ENCODE data around the gene CORO2A. TPM values are rescaled to one million over a fixed set of nuclear protein-coding genes. Genes with fewer than 3 reads are reported as not detected.
"Not testable (repeated sequence)": the region's sequence is repeated elsewhere in the genome, so short reads cannot be mapped to it uniquely, and the experiment has no call there.

CORO2A gene
- total and polyA plus RNA-seq, 7 donors: 0.09 to 0.30 (median 0.12) TPM

- Histone ChIP-seq H3K27me3 (ENCODE audit: insufficient read depth in 3 of 3, low read length in 2 of 3) (no peaks in the 10 kb centered on the region), H3K27ac (no peak overlapping the region), H3K36me3 (ENCODE audit: insufficient read depth in 1 of 2, low read depth in 1 of 2) (no peaks in the 10 kb centered on the region), H3K4me3 (no peak overlapping the region), H3K4me1 (no peaks in the 10 kb centered on the region), H3K9me3 (no peaks in the 10 kb centered on the region)
- TF ChIP-seq CTCF (IDR thresholded peaks at IDR 0.05): no peak
- DNase-seq: no peak
- intact Hi-C loops (cut with DNase I): loop anchor here in 1 of 2 donors (10.0 kb wide), 1 partner anchor 57 kb away; no protein-coding TSS in a partner anchor
- ATAC-seq: no peak
- WGBS, 3 donors: 58 to 71% (median 68%) methylated on average over 9 of the region's 9 CpGs
Measured at GRCh38 chr9:98132158-98132557, 60.3 kb downstream of the CORO2A start.

- no peak overlapping the region for H3K27ac ChIP-seq
- intact Hi-C loops (cut with DNase I): loop anchor here in 1 of 2 donors (10.0 kb wide), 1 partner anchor 56 kb away; no protein-coding TSS in a partner anchor
- no peak overlapping the region for H3K4me3 ChIP-seq
- TF ChIP-seq CTCF (IDR thresholded peaks at IDR 0.05): no peak
- H3K4me1 ChIP-seq: no peaks in the 10 kb centered on the region
- ATAC-seq (no peak), DNase-seq (no peak)
- no peaks in the 10 kb centered on the region for H3K27me3 ChIP-seq (ENCODE audit: insufficient read depth in 3 of 3, low read length in 2 of 3)
- 82 to 84% (median 83%) methylated on average over 13 of the region's 13 CpGs for WGBS, 3 donors
- H3K9me3 ChIP-seq: no peaks in the 10 kb centered on the region
- no peaks in the 10 kb centered on the region for H3K36me3 ChIP-seq (ENCODE audit: insufficient read depth in 1 of 2, low read depth in 1 of 2)
Measured at GRCh38 chr9:98130576-98131228, 61.7 kb downstream of the CORO2A start.

GRCh38 chr9:98130060-98130459, 62.4 kb downstream of the CORO2A start:
- H3K4me1 ChIP-seq; H3K4me3 ChIP-seq; H3K27me3 ChIP-seq (ENCODE audit: insufficient read depth in 3 of 3, low read length in 2 of 3); H3K27ac ChIP-seq; H3K36me3 ChIP-seq (ENCODE audit: insufficient read depth in 1 of 2, low read depth in 1 of 2); DNase-seq; ATAC-seq; H3K9me3 ChIP-seq: not testable (repeated sequence)
- intact Hi-C loops (cut with DNase I): loop anchor here in 1 of 2 donors (10.0 kb wide), 1 partner anchor 55 kb away; no protein-coding TSS in a partner anchor
- WGBS, 3 donors: 88 to 93% (median 88%) methylated on average over 4 of the region's 4 CpGs

GRCh38 chr9:98129451-98129881, 63.0 kb downstream of the CORO2A start:
- TF ChIP-seq CTCF (IDR thresholded peaks at IDR 0.05): no peak
- no peaks in the 10 kb centered on the region for H3K4me1 ChIP-seq
- ATAC-seq: peak in 1 of 4 donors; percentile 26
- no peaks in the 10 kb centered on the region for H3K9me3 ChIP-seq
- H3K4me3 ChIP-seq: no peak overlapping the region
- intact Hi-C loops (cut with DNase I): no loop called here
- WGBS, 3 donors: 86 to 89% (median 86%) methylated on average over 10 of the region's 10 CpGs
- no peak overlapping the region for H3K27ac ChIP-seq
- no peaks in the 10 kb centered on the region for H3K27me3 ChIP-seq (ENCODE audit: insufficient read depth in 3 of 3, low read length in 2 of 3)
- DNase-seq: no peak
- H3K36me3 ChIP-seq (ENCODE audit: insufficient read depth in 1 of 2, low read depth in 1 of 2): no peaks in the 10 kb centered on the region

- H3K9me3 ChIP-seq: no peaks in the 10 kb centered on the region
- DNase-seq (no peak), ATAC-seq (no peak)
- intact Hi-C loops (cut with DNase I): no loop called here
- H3K27me3 ChIP-seq (ENCODE audit: insufficient read depth in 3 of 3, low read length in 2 of 3): no peaks in the 10 kb centered on the region
- H3K4me3 ChIP-seq: no peak overlapping the region
- no peaks in the 10 kb centered on the region for H3K4me1 ChIP-seq
- no peaks in the 10 kb centered on the region for H3K36me3 ChIP-seq (ENCODE audit: insufficient read depth in 1 of 2, low read depth in 1 of 2)
- WGBS, 3 donors: 94 to 95% (median 94%) methylated on average over 16 of the region's 16 CpGs
- H3K27ac ChIP-seq: no peak overlapping the region
- TF ChIP-seq CTCF (IDR thresholded peaks at IDR 0.05): no peak
Measured at GRCh38 chr9:98128316-98128715, 64.1 kb downstream of the CORO2A start.
